HCEC 1CT (cell line): ENCODE measurements around the gene TAF10.

ENCODE experiments used
- DNase-seq: peaks from one replicate; pipeline ENCODE4 v3.0.0-alpha.2; 2017

TAF10 gene

GRCh38 chr11:6576471-6577373, 35.3 kb downstream of the TAF10 start:
- no peak for DNase-seq

GRCh38 chr11:6574816-6575715, 37.0 kb downstream of the TAF10 start:
- DNase-seq = no peak

- peak; percentile 53 for DNase-seq
Observed at GRCh38 chr11:6572215-6572614, 39.8 kb downstream of the TAF10 start.

- no peak for DNase-seq
Observed at GRCh38 chr11:6571434-6572008, 40.5 kb downstream of the TAF10 start.

- DNase-seq = no peak
Observed at GRCh38 chr11:6570691-6571427, 41.2 kb downstream of the TAF10 start.

GRCh38 chr11:6569706-6570105, 42.3 kb downstream of the TAF10 start:
- DNase-seq = no peak

- peak; percentile 47 for DNase-seq
Observed at GRCh38 chr11:6568191-6568918, 43.7 kb downstream of the TAF10 start.

- no peak for DNase-seq
Observed at GRCh38 chr11:6567371-6567745, 44.7 kb downstream of the TAF10 start.

- no peak for DNase-seq
Observed at GRCh38 chr11:6566704-6567370, 45.2 kb downstream of the TAF10 start.

- no peak for DNase-seq
Observed at GRCh38 chr11:6565988-6566703, 45.9 kb downstream of the TAF10 start.

GRCh38 chr11:6565325-6565724, 46.7 kb downstream of the TAF10 start:
- DNase-seq = no peak

- DNase-seq = no peak
Observed at GRCh38 chr11:6563667-6564066, 48.3 kb downstream of the TAF10 start.

- DNase-seq = no peak
Observed at GRCh38 chr11:6563121-6563619, 48.8 kb downstream of the TAF10 start.

- DNase-seq = no peak
Observed at GRCh38 chr11:6561288-6561687, 50.7 kb downstream of the TAF10 start.
